PC-3 (cell line): ENCODE measurements around the gene RGS7.

Source experiments
- CTCF ChIP-seq: fragments of 300-600 bp; sonication (generic); conservative IDR thresholded peaks from 2 replicates; pipeline ENCODE4 v1.5.1; 2017; ENCODE audit warnings: antibody characterized with exemption, low read depth, mild to moderate bottlenecking, low read length
- EZH2 ChIP-seq: fragments of 300-600 bp; sonication (generic); IDR thresholded peaks from one replicate; pipeline ENCODE4 v1.6.1; 2017; ENCODE audit warnings: antibody characterized with exemption, mild to moderate bottlenecking, low read length; ENCODE audit not compliant: unreplicated experiment

DNA sequence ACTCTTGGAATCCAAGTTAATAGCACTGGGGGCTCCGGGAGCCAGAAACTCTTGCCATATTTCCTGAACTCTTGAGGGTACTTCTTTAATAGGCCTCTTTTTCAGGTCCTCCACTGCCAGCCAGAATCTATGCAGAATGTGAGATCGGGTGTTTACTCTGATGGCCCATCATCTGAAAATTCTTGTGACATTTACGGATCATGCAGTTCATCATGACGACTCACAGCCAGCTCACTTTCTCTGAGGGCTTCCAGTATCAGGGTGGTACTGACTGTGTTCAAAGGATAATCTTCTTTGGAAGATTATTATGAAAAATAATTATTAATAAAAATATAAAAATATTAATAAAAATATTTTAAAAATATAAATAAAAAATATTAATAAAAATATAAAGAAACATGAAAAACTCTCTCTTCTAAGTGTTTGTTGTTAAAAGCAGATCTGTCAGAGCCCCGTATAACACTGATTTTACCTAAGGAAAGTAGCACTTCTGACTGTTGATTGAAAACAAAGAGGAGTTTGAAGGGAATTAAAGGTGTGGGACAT, 550.7 kb downstream of the RGS7 start:
- no peak for TF ChIP-seq CTCF
- no peak for TF ChIP-seq EZH2
